GM12891 (cell line): ENCODE data around the gene FNDC10.

Source experiments
- DNase-seq: peaks from one replicate; pipeline ENCODE4 v3.0.0; 2011; ENCODE audit warnings: low spot score; ENCODE audit not compliant: insufficient read length
- FAIRE-seq: peaks from 2 replicates; lab custom pipeline; 2011; peaks lifted over from hg19 to GRCh38; lab: Jason Lieb, UNC
- PAX5 ChIP-seq: IDR thresholded peaks from 2 replicates; pipeline ENCODE4 v1.6.1; 2011; ENCODE audit warnings: low read length, moderate library complexity, mild to moderate bottlenecking; ENCODE audit not compliant: insufficient read depth, severe bottlenecking
- POLR2A ChIP-seq: IDR thresholded peaks from 2 replicates; pipeline ENCODE4 v1.6.1; 2011; ENCODE audit warnings: low read depth, low read length, control low read depth
- POLR2AphosphoS5 ChIP-seq: IDR thresholded peaks from 2 replicates; pipeline ENCODE4 v1.6.1; 2011; ENCODE audit warnings: low read depth, low read length, control low read depth
- POU2F2 ChIP-seq: IDR thresholded peaks from 2 replicates; pipeline ENCODE4 v1.6.1; 2011; ENCODE audit warnings: low read depth, mild to moderate bottlenecking, control low read depth, low read length, moderate library complexity
- SPI1 ChIP-seq: IDR thresholded peaks from 2 replicates; pipeline ENCODE4 v1.6.1; 2011; ENCODE audit warnings: low read depth, low read length, control low read depth
- TAF1 ChIP-seq: IDR thresholded peaks from 2 replicates; pipeline ENCODE4 v1.6.1; 2011; ENCODE audit warnings: low read depth, low read length, control low read depth

The FNDC10 gene

GRCh38 chr1:1554926-1555915, 44.7 kb downstream of the FNDC10 start:
- no peak for FAIRE-seq
- no peak for TF ChIP-seq PAX5
- TF ChIP-seq POU2F2: no peak
- TF ChIP-seq SPI1: no peak
- no peak for TF ChIP-seq POLR2AphosphoS5
- TF ChIP-seq TAF1: no peak
- no peak for TF ChIP-seq POLR2A
- no peak for DNase-seq

- no peak for DNase-seq
- FAIRE-seq: no peak
Measured at GRCh38 chr1:1554550-1554925, 45.4 kb downstream of the FNDC10 start.

GRCh38 chr1:1553821-1554494, 46.0 kb downstream of the FNDC10 start:
- no peak for DNase-seq
- TF ChIP-seq POLR2AphosphoS5 (no peak), POU2F2 (no peak), PAX5 (no peak), SPI1 (no peak), TAF1 (no peak), POLR2A (no peak)
- no peak for FAIRE-seq

More at GRCh38 chr1:1554550-1554925, 45.4 kb downstream of the FNDC10 start:
- TF ChIP-seq PAX5 (no peak), SPI1 (no peak), POU2F2 (no peak), POLR2A (no peak), POLR2AphosphoS5 (no peak; the same call in 1 of the 2 replicates)

GRCh38 chr1:1552263-1552639, 47.7 kb downstream of the FNDC10 start:
- FAIRE-seq (no peak), DNase-seq (no peak)
- TF ChIP-seq POU2F2: no peak
- TF ChIP-seq POLR2A: no peak
- no peak for TF ChIP-seq TAF1
- no peak for TF ChIP-seq SPI1
- TF ChIP-seq POLR2AphosphoS5: no peak

GRCh38 chr1:1551524-1552262, 48.2 kb downstream of the FNDC10 start:
- no peak for DNase-seq
- no peak for FAIRE-seq
- no peak for TF ChIP-seq SPI1
- no peak for TF ChIP-seq PAX5
- no peak for TF ChIP-seq POLR2A
- TF ChIP-seq POLR2AphosphoS5: no peak
- TF ChIP-seq POU2F2: no peak
- TF ChIP-seq TAF1: no peak

- TF ChIP-seq TAF1: no peak
- no peak for TF ChIP-seq POU2F2
- no peak for TF ChIP-seq PAX5
- no peak for TF ChIP-seq SPI1
- no peak for TF ChIP-seq POLR2A
- no peak for TF ChIP-seq POLR2AphosphoS5
- FAIRE-seq (no peak), DNase-seq (no peak)
Measured at GRCh38 chr1:1550591-1551432, 49.1 kb downstream of the FNDC10 start.

- no peak for TF ChIP-seq SPI1
- TF ChIP-seq POLR2AphosphoS5: no peak
- no peak for TF ChIP-seq POLR2A
- TF ChIP-seq POU2F2: no peak
- no peak for TF ChIP-seq PAX5
- no peak for TF ChIP-seq TAF1
- DNase-seq (no peak), FAIRE-seq (no peak)
Measured at GRCh38 chr1:1550087-1550486, 49.8 kb downstream of the FNDC10 start.

- no peak for FAIRE-seq
- no peak for TF ChIP-seq PAX5
- TF ChIP-seq POLR2A: no peak
- no peak for TF ChIP-seq POU2F2
- TF ChIP-seq POLR2AphosphoS5: no peak
- no peak for TF ChIP-seq TAF1
- no peak for TF ChIP-seq SPI1
- DNase-seq: no peak
Measured at GRCh38 chr1:1548591-1548990, 51.3 kb downstream of the FNDC10 start.
